ENCODE data around the gene OLIG1.
A peak's percentile ranks its signal among the peaks of the same experiment; 100 is the strongest.

OLIG1 gene

DNA sequence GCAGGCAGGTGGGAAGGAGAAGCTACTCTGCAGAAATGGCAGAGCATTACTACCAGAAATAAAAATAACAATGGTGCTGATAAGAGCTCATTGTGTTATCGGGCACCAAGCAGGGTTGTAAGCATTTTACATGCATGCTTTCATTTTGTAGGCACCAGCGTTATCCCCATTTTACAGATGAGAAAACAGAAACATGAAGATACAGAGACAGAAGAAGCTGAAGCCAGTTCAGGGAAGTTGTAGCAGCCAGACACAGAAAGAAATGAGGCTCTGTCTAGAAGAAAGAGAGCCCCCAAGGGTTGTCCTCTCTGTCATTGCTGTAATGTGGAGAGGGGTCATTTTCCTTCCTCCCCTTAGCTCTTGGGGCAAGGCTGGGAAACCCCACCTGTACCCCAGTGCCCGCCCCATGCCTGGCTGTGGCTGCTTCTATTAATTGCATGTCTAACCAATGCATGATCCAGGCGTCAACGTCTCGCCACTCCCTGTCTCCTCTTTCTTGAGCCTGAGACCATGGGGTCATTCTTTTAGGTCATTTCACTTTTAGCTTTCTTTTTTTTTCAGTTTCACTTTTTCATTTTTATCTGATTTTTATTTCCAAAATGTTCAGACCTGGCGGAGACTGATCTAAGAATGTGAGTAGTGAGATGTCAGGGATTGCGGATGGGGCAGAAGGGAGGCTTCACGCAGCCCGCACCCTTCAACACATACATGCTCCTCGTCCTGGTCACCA lies 6.8 kb downstream of the OLIG1 start:
- no peak overlapping the region for H3K4me3 ChIP-seq (ENCODE audit: low read length)
- H3K9ac ChIP-seq (ENCODE audit: low read depth, low read length), result no peak overlapping the region
- no peak overlapping the region for H3K27ac ChIP-seq (ENCODE audit: low read length)
- H3K36me3 ChIP-seq (ENCODE audit: insufficient read depth, low read depth, low read length), result no peaks in the 10 kb centered on the region
- H3K27me3 ChIP-seq (ENCODE audit: insufficient read depth, low read length), result peaks cover 71% of the 10 kb centered on the region
- no peaks in the 10 kb centered on the region; the same call in 1 of the 2 replicates for H3K9me3 ChIP-seq (ENCODE audit: insufficient read depth, low read depth, low read length)
- peaks cover 40% of the 10 kb centered on the region for H3K4me1 ChIP-seq (ENCODE audit: insufficient read depth, low read length)

DNA sequence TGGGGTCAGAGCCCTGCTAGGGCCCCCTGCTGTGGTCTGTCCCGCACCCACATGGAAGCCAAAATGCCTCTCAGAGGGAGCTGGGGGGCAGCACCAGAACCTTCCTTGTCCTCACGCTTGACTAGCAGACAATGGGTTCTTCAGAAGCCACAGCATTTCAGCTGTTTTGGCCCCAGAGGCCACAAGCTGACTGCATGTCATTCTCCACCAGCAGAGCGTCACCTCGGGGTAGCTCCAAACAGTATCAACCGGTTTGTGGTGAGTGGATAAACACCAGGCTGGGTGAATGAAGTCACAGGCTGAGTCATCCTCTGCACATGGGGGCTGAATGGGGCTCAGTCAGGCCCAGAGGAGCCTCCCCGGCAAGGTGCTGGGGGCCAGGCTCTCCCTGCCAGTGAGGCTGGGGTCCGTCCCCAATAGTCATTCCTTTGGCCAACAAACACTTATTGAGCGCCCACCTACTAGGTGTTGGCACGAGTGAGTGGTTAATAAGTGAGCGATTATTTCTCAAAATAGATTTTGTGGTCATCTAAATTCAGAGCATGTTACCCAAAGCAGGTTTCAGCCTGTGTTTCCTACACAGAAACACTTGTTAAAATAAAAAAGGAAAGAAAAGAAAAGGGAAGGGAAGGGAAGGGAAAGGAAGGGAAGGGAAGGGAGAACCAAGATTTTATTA lies 9.1 kb downstream of the OLIG1 start:
- Histone ChIP-seq H3K4me3 (ENCODE audit: low read length) (no peak overlapping the region), H3K4me1 (ENCODE audit: insufficient read depth, low read length) (peaks cover 25% of the 10 kb centered on the region), H3K9me3 (ENCODE audit: insufficient read depth, low read depth, low read length) (no peaks in the 10 kb centered on the region), H3K36me3 (ENCODE audit: insufficient read depth, low read depth, low read length) (no peaks in the 10 kb centered on the region), H3K27me3 (ENCODE audit: insufficient read depth, low read length) (peaks cover 48% of the 10 kb centered on the region), H3K27ac (ENCODE audit: low read length) (no peak overlapping the region), H3K9ac (ENCODE audit: low read depth, low read length) (no peak overlapping the region)

DNA sequence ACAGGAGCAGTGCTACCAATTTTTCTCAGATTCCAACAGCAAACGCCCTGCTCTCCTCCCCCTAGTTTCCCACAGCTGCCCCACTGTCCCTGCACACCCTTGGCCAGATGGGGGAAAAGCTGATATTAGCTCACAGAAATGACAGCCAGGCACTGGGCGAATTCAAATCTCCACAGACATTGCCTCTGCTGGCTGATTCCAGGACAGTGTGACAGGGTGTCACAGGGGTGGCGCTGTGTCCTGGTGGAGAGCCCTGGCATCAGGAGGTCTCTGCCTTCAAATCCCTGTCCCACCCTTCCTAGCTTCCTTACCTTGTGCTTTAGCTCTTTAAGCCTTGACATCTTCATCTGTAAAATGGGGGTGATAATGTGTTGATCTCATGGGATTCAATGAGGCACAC lies 10.4 kb downstream of the OLIG1 start:
- no peak overlapping the region for H3K27ac ChIP-seq (ENCODE audit: low read length)
- no peak overlapping the region for H3K4me3 ChIP-seq (ENCODE audit: low read length)
- no peaks in the 10 kb centered on the region for H3K9me3 ChIP-seq (ENCODE audit: insufficient read depth, low read depth, low read length)
- no peak overlapping the region for H3K9ac ChIP-seq (ENCODE audit: low read depth, low read length)
- H3K27me3 ChIP-seq (ENCODE audit: insufficient read depth, low read length), result peaks cover 35% of the 10 kb centered on the region
- H3K36me3 ChIP-seq (ENCODE audit: insufficient read depth, low read depth, low read length), result no peaks in the 10 kb centered on the region
- peaks cover 16% of the 10 kb centered on the region for H3K4me1 ChIP-seq (ENCODE audit: insufficient read depth, low read length)

DNA sequence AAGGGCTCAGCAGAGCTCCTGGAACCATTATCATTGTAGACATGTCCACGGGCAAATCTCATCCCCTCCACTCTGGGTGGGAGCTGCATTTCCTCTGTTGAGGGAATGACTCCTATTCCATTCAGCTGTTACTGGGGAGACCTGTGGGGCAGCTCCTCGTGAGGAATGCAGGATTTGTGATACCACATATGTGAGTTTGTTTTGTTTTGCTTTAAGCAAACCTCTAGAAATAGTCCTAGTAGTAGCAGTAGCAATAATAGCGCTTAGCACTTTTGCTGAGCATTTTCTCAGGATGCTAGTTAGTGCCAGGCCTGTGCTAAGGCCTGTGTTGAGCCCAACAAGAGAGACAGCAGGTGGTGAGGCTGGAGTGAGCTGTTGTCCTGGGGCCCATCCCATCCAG lies 10.8 kb downstream of the OLIG1 start:
- H3K4me3 ChIP-seq (ENCODE audit: low read length), result no peak overlapping the region
- no peaks in the 10 kb centered on the region for H3K36me3 ChIP-seq (ENCODE audit: insufficient read depth, low read depth, low read length)
- peaks cover 13% of the 10 kb centered on the region for H3K4me1 ChIP-seq (ENCODE audit: insufficient read depth, low read length)
- peaks cover 31% of the 10 kb centered on the region for H3K27me3 ChIP-seq (ENCODE audit: insufficient read depth, low read length)
- no peak overlapping the region for H3K9ac ChIP-seq (ENCODE audit: low read depth, low read length)
- H3K9me3 ChIP-seq (ENCODE audit: insufficient read depth, low read depth, low read length), result no peaks in the 10 kb centered on the region
- no peak overlapping the region for H3K27ac ChIP-seq (ENCODE audit: low read length)

DNA sequence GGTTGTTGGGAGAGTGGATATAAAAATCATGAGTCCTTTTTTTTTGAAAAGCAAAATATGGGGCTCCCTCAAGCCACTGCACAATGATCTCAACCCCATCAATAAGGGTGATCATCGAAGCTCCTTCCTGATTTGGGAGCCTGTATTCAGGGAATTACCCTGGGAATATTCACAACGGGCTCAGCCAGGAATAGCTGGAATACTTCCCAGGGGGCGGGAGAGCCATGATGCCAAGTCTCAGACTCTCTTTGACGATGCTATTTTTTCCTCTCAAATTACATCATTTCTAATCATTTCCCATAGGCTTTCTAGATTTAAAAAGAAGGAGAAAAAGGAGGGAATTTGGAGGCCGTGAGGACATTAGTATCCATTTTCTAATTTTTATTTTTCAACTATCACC lies 18.4 kb downstream of the OLIG1 start:
- H3K27ac ChIP-seq (ENCODE audit: low read length), result no peak overlapping the region
- H3K9ac ChIP-seq (ENCODE audit: low read depth, low read length), result no peak overlapping the region
- H3K36me3 ChIP-seq (ENCODE audit: insufficient read depth, low read depth, low read length), result no peaks in the 10 kb centered on the region
- H3K4me1 ChIP-seq (ENCODE audit: insufficient read depth, low read length), result no peaks in the 10 kb centered on the region; the same call in 1 of the 2 replicates
- H3K9me3 ChIP-seq (ENCODE audit: insufficient read depth, low read depth, low read length), result no peaks in the 10 kb centered on the region
- no peaks in the 10 kb centered on the region for H3K27me3 ChIP-seq (ENCODE audit: insufficient read depth, low read length)
- H3K4me3 ChIP-seq (ENCODE audit: low read length), result no peak overlapping the region

DNA sequence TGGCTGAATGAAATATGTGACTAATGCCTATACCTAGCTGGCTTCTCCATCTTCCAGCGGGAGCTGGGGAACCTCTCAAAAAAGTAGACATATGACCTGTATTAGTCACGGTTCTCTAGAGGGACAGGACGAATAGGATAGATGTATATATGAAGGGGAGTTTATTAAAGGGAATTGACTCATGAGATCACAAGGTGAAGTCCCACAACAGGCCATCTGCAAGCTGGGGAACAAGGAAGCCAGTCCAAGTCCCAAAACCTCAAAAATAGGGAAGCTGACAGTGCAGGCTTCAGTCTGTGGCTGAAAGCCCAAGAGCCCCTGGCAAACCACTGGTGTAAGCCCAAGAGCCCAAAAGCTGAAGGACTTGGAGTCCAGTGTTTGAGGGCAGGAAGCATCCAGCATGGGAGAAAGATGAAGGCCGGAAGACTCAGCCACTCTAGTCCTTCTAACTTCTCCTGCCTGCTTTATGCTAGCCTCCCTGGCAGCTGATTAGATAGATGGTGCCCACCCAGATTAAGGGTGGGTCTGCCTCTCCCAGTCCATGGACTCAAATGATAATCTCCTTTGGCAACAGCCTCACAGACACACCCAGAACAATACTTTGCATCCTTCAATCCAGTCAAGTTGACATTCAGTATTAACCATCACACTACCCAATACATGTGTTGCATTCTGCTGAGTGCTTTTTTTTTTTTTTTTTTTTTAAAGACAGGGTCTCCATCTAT lies 19.6 kb downstream of the OLIG1 start:
- H3K27me3 ChIP-seq (ENCODE audit: insufficient read depth, low read length), result no peaks in the 10 kb centered on the region
- H3K4me1 ChIP-seq (ENCODE audit: insufficient read depth, low read length), result no peaks in the 10 kb centered on the region; the same call in 1 of the 2 replicates
- H3K4me3 ChIP-seq (ENCODE audit: low read length), result no peak overlapping the region
- no peak overlapping the region for H3K9ac ChIP-seq (ENCODE audit: low read depth, low read length)
- no peaks in the 10 kb centered on the region for H3K9me3 ChIP-seq (ENCODE audit: insufficient read depth, low read depth, low read length)
- no peak overlapping the region for H3K27ac ChIP-seq (ENCODE audit: low read length)
- H3K36me3 ChIP-seq (ENCODE audit: insufficient read depth, low read depth, low read length), result no peaks in the 10 kb centered on the region

DNA sequence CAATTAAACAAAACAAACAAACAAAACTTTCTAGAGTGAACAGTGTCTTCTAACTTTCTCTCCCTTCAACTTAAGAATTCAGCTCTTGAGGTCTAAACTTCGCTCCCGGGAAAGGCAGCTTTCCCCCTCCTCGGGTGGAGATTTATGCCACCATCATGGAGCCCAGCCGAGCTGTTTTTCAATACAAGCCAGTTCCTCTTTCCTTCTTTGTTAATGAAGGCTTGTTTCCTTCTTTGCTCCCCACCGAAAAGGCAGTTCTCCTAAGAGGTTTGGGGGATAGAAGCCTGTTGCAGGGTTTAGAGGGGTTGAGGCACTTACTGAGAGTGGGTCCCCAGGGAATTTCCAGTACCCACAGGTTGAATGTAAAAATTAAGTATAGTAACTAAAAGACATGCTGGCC lies 26.5 kb downstream of the OLIG1 start:
- Histone ChIP-seq H3K4me1 (ENCODE audit: insufficient read depth, low read length) (peaks cover 8% of the 10 kb centered on the region; the same call in 1 of the 2 replicates), H3K36me3 (ENCODE audit: insufficient read depth, low read depth, low read length) (no peaks in the 10 kb centered on the region), H3K9ac (ENCODE audit: low read depth, low read length) (no peak overlapping the region), H3K27ac (ENCODE audit: low read length) (no peak overlapping the region), H3K9me3 (ENCODE audit: insufficient read depth, low read depth, low read length) (no peaks in the 10 kb centered on the region), H3K27me3 (ENCODE audit: insufficient read depth, low read length) (no peaks in the 10 kb centered on the region), H3K4me3 (ENCODE audit: low read length) (no peak overlapping the region)

DNA sequence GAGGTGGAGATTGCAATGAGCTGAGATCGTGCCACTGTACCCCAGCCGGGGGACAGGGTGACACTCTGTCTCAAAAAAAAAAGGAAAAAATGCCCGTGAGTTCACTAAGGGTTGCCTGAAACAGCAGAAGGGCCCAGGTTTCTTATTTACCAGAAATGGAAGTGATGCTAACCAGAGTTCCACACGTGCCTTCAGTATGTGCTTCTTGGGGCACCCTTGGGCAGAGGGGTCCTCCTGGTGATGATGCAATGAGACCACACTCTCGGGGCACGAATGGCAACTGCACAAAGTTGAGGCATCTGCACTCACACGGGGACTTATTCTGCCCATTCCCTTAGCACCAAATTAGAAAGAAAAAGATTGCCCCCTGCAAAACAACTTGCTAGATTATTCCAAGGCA lies 29.2 kb downstream of the OLIG1 start:
- Histone ChIP-seq H3K36me3 (ENCODE audit: insufficient read depth, low read depth, low read length) (no peaks in the 10 kb centered on the region), H3K9me3 (ENCODE audit: insufficient read depth, low read depth, low read length) (no peaks in the 10 kb centered on the region), H3K4me1 (ENCODE audit: insufficient read depth, low read length) (peaks cover 8% of the 10 kb centered on the region; the same call in 1 of the 2 replicates), H3K27ac (ENCODE audit: low read length) (no peak overlapping the region), H3K9ac (ENCODE audit: low read depth, low read length) (no peak overlapping the region), H3K4me3 (ENCODE audit: low read length) (no peak overlapping the region), H3K27me3 (ENCODE audit: insufficient read depth, low read length) (peaks cover 1% of the 10 kb centered on the region; the same call in 1 of the 2 replicates)

DNA sequence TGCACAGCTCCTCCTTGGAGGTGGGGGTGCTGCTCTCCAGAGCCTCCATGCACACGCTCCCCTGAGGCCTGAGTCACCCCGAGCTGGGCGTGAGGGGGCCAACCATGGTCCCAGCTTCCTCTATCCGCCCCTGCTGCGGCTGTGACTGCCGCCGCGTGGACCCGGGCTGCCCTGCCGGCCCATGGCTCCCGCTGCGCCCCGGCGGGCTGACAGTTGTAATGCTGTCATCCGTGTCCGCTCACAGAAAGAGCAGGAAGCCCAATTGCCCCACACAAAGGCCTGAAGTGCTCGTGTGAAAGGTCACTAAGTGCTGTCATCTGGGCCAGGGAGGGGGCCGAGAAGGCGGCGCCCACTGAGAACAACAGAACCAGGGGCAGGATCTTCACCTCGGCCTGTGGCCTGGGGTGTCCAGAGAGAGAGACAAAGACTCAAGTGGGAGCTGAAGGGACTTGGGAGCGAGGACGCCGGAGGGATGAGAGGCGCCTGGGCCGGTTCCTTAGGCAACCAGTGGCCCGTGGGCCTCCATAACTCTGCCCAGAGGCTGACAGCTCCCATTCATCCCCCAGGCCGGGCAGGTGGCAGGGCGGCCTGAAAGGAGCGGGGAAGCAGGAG lies 31.5 kb downstream of the OLIG1 start:
- Histone ChIP-seq H3K9me3 (ENCODE audit: insufficient read depth, low read depth, low read length) (no peaks in the 10 kb centered on the region), H3K27ac (ENCODE audit: low read length) (no peak overlapping the region), H3K36me3 (ENCODE audit: insufficient read depth, low read depth, low read length) (no peaks in the 10 kb centered on the region), H3K27me3 (ENCODE audit: insufficient read depth, low read length) (peaks cover 21% of the 10 kb centered on the region; the same call in 1 of the 2 replicates), H3K4me3 (ENCODE audit: low read length) (no peak overlapping the region), H3K9ac (ENCODE audit: low read depth, low read length) (no peak overlapping the region), H3K4me1 (ENCODE audit: insufficient read depth, low read length) (peaks cover 13% of the 10 kb centered on the region; the same call in 1 of the 2 replicates)

DNA sequence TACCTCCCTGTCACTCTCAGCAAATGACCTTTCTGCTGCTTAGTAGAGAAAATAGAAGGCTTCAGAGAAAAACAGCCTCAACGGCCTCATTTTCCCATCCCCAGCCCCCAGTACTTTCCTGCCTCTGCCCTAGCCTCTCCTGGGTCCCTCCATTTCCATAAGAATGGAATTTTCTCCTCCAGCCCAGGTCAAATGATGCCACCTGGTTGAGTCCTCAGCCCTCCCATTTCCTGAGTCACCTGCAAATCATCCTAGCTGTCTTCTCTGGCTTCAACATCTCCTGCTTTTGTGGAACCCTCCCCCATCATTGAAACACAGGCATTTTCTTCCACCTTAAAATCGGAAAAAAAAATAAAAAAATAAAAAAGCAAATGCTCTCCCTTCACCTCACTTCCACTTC lies 35.1 kb downstream of the OLIG1 start:
- Histone ChIP-seq H3K27ac (ENCODE audit: low read length) (no peak overlapping the region), H3K4me1 (ENCODE audit: insufficient read depth, low read length) (peaks cover 13% of the 10 kb centered on the region; the same call in 1 of the 2 replicates), H3K9ac (ENCODE audit: low read depth, low read length) (peak overlapping the region; percentile 28; the same call in 1 of the 2 replicates), H3K4me3 (ENCODE audit: low read length) (peak overlapping the region; percentile 25; the same call in 1 of the 2 replicates), H3K27me3 (ENCODE audit: insufficient read depth, low read length) (peaks cover 50% of the 10 kb centered on the region), H3K36me3 (ENCODE audit: insufficient read depth, low read depth, low read length) (no peaks in the 10 kb centered on the region), H3K9me3 (ENCODE audit: insufficient read depth, low read depth, low read length) (no peaks in the 10 kb centered on the region)

DNA sequence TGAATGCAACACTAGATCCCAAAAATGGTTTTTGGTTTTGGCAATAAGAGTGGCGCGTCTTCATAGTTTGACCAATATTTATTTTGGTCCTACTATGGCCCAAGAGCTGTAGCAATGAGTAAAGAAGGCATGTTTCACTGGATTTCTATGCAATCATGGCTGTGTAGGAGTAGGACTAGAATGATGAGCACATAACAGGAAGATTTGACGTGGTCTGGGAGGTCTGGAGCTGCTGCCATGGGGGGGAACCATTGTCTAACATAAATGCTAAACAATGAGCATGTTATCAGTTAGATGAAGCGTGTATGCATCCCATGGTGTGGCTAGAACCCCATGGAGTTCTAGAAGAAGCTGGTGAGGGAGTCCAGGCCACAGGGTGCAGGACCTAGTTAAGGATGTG lies 38.3 kb downstream of the OLIG1 start:
- no peak overlapping the region for H3K9ac ChIP-seq (ENCODE audit: low read depth, low read length)
- no peak overlapping the region for H3K4me3 ChIP-seq (ENCODE audit: low read length)
- H3K9me3 ChIP-seq (ENCODE audit: insufficient read depth, low read depth, low read length), result no peaks in the 10 kb centered on the region
- H3K36me3 ChIP-seq (ENCODE audit: insufficient read depth, low read depth, low read length), result no peaks in the 10 kb centered on the region
- no peak overlapping the region for H3K27ac ChIP-seq (ENCODE audit: low read length)
- H3K4me1 ChIP-seq (ENCODE audit: insufficient read depth, low read length), result peaks cover 29% of the 10 kb centered on the region; the same call in 1 of the 2 replicates
- H3K27me3 ChIP-seq (ENCODE audit: insufficient read depth, low read length), result peaks cover 81% of the 10 kb centered on the region

Measured in iPS-20b (cell line).